Stomach (tissue), 4 donors: Measurements from ENCODE around the gene TMEFF2.

Experiments
- CTCF ChIP-seq, 7 experiments: fragments of 450-650 bp in 4 of 7; fragments of 200-600 bp in 3 of 7; sonication (generic) in 3 of 7; IDR thresholded peaks; one replicate each; pipeline ENCODE4 v1.5.1; 2016 to 2019; ENCODE audit warnings: antibody characterized with exemption in 7 of 7, control low read depth in 2 of 7, mild to moderate bottlenecking in 1 of 7
- EP300 ChIP-seq: sonication (generic); formaldehyde crosslinking; IDR thresholded peaks from one replicate; pipeline ENCODE4 v1.6.1; 2017; ENCODE audit warnings: antibody characterized with exemption
- POLR2A ChIP-seq, 4 donors: fragments of 450-650 bp; IDR thresholded peaks; one replicate each; pipeline ENCODE4 v1.6.1; 2016; ENCODE audit warnings: antibody characterized with exemption in 4 of 4, control low read depth in 2 of 4, mild to moderate bottlenecking in 1 of 4, moderate library complexity in 1 of 4
- POLR2AphosphoS5 ChIP-seq, 3 donors: sonication (generic); formaldehyde crosslinking; IDR thresholded peaks; one replicate each; pipeline ENCODE4 v1.6.1; 2016; ENCODE audit warnings: antibody characterized with exemption in 3 of 3

- TF ChIP-seq CTCF (IDR thresholded peaks at IDR 0.05) = no peak
- TF ChIP-seq EP300 = no peak
- TF ChIP-seq POLR2A (IDR thresholded peaks at IDR 0.05) = no peak
- TF ChIP-seq POLR2AphosphoS5 (IDR thresholded peaks at IDR 0.05) = no peak
Measured at GRCh38 chr2:191995285-191995684, 199.4 kb downstream of the TMEFF2 start.
